ENCODE measurements around the gene KDM4C.

DNA sequence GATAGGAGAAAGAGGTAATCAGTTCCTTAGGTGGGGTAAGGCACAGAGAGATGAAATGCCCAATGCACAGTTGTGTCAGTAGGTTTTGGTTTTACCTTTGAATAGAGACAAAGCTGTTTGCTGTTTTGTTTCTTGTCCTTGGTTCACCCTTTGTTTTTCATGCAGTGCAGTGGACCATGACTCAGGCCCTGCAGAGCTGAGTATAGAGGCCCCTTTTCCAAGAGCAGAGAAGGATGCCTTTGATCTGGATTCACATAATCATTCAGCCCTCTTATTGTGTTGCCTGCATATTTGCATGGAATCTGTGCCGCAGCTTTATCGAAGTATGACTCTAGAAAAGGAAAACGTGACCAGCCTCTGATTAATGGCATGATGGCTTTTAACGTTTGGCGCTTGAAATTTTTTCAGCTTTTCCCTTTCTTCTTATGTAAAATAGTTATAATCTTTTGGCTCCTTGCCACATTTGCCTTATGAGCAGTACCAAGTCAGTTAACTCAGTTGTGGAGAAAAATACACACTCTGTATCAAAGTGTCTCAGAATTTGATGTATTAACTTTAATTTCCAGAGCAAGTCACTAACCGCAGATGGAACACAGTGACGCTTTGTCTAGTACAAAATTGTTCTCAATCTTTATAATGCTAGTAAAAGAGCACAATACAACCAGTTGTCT, 197.6 kb downstream of the KDM4C start:
- TF ChIP-seq, protein P1, sequence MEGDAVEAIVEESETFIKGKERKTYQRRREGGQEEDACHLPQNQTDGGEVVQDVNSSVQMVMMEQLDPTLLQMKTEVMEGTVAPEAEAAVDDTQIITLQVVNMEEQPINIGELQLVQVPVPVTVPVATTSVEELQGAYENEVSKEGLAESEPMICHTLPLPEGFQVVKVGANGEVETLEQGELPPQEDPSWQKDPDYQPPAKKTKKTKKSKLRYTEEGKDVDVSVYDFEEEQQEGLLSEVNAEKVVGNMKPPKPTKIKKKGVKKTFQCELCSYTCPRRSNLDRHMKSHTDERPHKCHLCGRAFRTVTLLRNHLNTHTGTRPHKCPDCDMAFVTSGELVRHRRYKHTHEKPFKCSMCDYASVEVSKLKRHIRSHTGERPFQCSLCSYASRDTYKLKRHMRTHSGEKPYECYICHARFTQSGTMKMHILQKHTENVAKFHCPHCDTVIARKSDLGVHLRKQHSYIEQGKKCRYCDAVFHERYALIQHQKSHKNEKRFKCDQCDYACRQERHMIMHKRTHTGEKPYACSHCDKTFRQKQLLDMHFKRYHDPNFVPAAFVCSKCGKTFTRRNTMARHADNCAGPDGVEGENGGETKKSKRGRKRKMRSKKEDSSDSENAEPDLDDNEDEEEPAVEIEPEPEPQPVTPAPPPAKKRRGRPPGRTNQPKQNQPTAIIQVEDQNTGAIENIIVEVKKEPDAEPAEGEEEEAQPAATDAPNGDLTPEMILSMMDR (IDR thresholded peaks at IDR 0.05; ENCODE audit: insufficient read depth, low read depth, low read length) = no peak
- TF ChIP-seq EZH2 (IDR thresholded peaks at IDR 0.05; ENCODE audit: insufficient read depth, low read length) = no peak
